CD4-positive, alpha-beta T cell treated with Interleukin-15 for 4 hours (primary cell): ENCODE data around the gene GALNT10.

Experiments used
- DNase-seq: peaks from one replicate; pipeline ENCODE4 v3.0.0-alpha.2; 2020; ENCODE audit warnings: low spot score

GALNT10 gene

DNA sequence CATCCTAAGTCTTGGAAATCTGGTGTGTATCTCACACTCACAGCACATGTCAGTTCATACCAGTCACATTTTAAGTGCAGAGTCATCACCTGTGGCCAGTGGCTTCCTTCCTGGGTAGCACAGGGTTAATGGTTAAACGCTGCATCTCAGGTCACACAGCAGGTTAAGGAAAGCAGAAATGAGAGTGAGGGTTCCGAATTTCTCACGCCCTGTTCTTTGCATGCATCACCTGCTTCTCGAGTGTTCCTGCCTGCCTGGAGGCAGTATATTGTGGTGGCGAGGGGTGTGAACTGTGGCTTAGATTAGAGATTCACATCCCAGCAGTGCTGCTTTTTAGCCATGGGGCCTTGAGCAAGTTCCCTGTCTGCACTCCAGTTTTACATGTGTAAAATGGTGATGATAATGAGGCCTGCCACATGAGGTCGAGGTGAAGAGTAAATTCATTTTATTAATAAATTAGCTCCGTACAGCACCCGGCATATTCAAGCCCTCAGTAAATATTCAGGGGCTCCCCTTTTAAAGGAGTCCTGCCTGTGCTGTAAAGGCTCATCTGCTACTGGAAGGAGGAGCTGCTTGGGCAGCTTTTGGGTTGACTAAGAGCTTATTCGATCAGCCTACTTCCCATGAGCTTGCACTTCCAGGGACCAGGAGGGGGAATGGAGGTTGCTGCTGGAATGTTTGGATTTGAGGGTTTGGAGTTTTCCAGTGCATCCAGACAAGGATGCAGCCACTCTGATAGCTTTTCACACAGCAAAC lies 194.1 kb downstream of the GALNT10 start:
- DNase-seq = peak; percentile 18

- peak; percentile 7 for DNase-seq
Measured at GRCh38 chr5:154385236-154385512, 194.6 kb downstream of the GALNT10 start.

GRCh38 chr5:154386952-154387629 lies 196.6 kb downstream of the GALNT10 start:
- DNase-seq = no peak

GRCh38 chr5:154388842-154389241 lies 198.3 kb downstream of the GALNT10 start:
- DNase-seq = no peak

- DNase-seq = no peak
Measured at GRCh38 chr5:154390096-154390495, 199.6 kb downstream of the GALNT10 start.

GRCh38 chr5:154390746-154391359 lies 200.3 kb downstream of the GALNT10 start:
- DNase-seq = no peak

DNA sequence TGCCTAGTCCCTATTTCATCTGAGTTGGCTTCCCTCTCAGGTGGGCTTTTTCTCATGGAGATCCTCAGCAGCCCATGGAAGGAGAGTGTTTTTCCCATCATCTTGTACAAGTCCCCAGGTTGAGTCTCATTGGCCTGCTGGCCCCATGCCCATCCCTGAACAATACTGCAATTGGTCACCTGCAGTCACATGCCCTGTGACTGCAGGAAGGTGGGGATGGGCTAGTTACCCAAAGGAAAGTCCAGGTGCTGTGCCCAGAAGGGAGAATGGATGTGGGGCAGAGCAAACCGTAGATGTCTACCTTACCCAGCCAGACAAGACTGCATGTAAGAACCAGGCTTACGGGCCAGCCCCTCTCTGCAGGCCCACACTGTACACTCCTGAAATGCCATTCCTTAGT lies 201.3 kb downstream of the GALNT10 start:
- no peak for DNase-seq

DNA sequence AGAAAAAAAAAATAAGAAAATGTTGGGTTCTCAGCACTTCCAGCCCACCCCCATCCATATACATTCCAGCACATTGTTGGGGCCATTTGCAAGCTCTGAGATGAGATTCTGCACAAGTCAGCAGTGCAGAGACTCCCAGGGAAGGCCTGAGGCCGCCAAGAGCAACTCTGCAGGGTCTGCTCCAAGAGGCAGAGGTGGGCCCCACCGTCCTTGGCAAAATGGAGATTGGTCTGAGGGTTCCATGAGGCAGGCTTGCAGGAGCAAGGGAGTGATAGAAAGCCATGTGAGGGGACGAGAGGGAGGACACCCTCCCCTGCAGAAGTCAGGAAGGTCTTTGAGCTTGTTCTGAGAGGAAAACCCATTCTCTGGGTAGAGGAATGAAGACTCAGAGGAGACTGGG lies 203.3 kb downstream of the GALNT10 start:
- no peak for DNase-seq

GRCh38 chr5:154394307-154394706 lies 203.8 kb downstream of the GALNT10 start:
- DNase-seq = no peak

- DNase-seq = no peak
Measured at GRCh38 chr5:154395407-154396106, 205.0 kb downstream of the GALNT10 start.

GRCh38 chr5:154396128-154396527 lies 205.6 kb downstream of the GALNT10 start:
- no peak for DNase-seq

GRCh38 chr5:154397652-154398406 lies 207.3 kb downstream of the GALNT10 start:
- no peak for DNase-seq

DNA sequence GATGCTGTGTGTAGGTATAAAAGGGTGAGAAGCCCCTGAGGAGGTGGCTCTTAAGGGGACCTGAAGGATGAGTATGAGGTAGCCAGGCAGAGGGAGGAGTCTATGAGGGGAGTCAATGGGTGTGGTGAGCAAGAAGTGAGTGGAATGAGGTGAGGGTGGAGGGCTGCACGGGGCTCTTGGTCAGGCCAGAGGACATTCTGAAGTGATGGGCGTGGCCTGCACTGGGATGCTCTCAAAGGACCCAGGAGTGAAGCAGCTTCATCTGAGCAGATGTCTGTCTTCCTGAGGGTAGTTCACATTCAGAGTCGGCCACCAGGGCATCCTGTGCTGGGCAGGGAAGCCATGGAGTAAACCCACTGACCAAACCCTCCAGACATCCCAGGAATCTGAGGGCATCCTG lies 210.1 kb downstream of the GALNT10 start:
- no peak for DNase-seq

- no peak for DNase-seq
Measured at GRCh38 chr5:154401355-154401754, 210.8 kb downstream of the GALNT10 start.

- no peak for DNase-seq
Measured at GRCh38 chr5:154401931-154402330, 211.4 kb downstream of the GALNT10 start.

- DNase-seq = no peak
Measured at GRCh38 chr5:154402611-154403010, 212.1 kb downstream of the GALNT10 start.

DNA sequence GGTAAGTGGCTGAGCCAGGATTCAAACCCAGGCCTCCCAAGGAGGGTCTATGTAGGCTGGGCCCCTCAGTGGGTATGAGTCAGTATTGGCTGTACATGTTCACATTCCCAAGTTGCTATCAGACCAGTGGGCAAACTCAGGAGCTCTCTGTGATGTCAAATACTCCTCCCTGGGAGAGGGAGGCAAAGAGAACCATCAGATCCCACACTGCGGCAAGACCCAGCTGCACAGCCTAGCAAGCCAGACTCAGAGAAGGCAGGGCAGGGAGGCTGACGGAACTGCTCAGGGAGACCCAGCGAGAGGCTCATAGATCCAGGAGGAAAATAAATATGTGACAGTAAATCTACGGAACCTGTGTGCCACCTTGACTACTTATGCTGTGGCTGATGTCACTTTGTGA lies 212.7 kb downstream of the GALNT10 start:
- DNase-seq = no peak

DNA sequence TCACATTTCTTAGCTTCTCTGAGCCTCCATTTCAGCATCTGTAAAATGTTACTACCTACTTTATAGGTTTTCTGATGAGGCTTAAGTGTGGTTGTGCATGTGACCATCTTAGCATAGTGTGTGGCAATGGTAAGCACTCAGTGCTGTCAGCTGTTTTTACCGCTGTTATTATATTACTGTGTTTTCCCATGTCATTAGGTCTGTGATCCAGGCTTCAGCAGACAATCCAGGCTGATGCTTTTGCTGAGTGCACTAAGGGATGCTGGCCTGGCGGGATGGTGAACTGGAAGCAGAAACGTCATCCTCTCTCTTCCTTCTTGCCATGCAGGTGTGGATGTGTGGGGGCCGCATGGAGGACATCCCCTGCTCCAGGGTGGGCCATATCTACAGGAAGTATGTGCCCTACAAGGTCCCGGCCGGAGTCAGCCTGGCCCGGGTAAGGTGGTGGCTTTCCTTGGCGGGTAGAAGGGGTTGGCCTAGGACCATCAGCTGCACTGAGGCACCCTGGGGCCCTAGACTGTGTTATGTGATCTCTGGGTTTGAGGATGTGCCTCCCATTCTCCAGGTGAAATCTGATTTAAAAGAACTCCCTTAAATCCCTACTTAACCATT lies 213.3 kb downstream of the GALNT10 start:
- no peak for DNase-seq

- DNase-seq = peak; percentile 53
Measured at GRCh38 chr5:154405078-154405792, 214.7 kb downstream of the GALNT10 start.

- no peak for DNase-seq
Measured at GRCh38 chr5:154406231-154406630, 215.7 kb downstream of the GALNT10 start.

DNA sequence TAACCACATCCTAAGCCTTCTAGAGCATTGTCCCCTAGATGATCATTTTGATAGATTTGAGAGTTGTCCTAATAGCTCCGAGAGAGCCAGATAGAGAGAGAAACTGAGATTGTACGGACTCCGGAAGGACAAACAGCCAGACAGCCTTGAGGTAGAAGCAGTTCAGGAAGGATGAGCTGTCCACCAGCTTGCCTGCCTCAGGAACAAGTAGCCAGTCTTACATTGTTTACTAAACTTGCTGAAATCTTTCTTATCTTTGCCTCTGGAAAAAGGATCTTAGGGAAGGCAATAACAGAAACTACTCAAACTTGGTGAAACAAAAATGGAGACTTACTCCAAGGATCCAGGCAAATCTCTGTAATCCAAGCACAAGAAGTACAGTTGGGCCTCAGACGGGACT lies 216.3 kb downstream of the GALNT10 start:
- DNase-seq = no peak
